NCI-H226 (cell line): ENCODE data around the gene UBASH3A.
"Not testable (repeated sequence)": the region's sequence is repeated elsewhere in the genome, so short reads cannot be mapped to it uniquely, and the experiment has no call there.

Experiments
- DNase-seq: peaks from one replicate; pipeline ENCODE4 v3.0.0-alpha.2; 2015

Gene UBASH3A

DNA sequence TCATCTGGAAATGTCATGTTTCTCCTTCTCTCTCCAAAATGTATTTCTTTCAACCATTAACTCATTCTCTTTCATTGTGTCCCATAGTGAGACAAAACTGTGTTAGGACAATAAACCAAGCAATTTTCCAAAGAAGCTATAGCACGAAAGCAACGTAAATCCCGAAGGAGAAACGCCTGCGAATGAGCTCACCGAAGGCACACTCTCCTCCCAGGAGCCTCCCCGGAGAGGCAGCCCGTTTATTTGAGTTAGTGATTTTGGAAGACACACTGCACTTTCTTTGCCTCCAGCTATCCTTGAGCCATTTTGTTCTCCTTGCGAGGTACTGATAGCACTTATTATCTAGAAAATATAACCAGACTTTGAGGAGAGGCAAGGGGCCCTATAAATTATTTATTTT, 51.1 kb downstream of the UBASH3A start:
- no peak for DNase-seq

DNA sequence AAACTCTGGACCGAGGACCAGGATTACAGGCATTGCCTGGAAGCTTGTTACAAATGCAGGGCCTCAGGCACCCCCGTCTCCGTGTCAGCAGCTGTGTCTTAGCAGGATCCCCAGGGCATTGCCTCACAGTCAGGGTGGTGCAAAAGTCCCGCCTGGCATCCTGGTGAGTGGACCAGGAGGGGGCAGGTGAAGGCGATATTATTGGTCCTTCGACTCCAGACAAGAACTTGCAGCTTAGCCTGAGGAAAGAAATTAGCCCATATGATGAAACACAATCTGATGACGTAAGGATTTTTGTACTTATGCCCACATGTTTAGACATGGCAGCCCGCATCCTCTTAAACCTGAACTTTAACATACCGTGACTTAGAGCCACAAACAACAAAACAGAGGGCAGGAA, 51.5 kb downstream of the UBASH3A start:
- no peak for DNase-seq

- DNase-seq = no peak
These were observed 52.2 kb downstream of the UBASH3A start for GRCh38 chr21:42455754-42456440.

GRCh38 chr21:42456457-42456856, 52.8 kb downstream of the UBASH3A start:
- DNase-seq = no peak

GRCh38 chr21:42459082-42459460, 55.4 kb downstream of the UBASH3A start:
- no peak for DNase-seq

GRCh38 chr21:42459546-42460215, 56.0 kb downstream of the UBASH3A start:
- DNase-seq = no peak

DNA sequence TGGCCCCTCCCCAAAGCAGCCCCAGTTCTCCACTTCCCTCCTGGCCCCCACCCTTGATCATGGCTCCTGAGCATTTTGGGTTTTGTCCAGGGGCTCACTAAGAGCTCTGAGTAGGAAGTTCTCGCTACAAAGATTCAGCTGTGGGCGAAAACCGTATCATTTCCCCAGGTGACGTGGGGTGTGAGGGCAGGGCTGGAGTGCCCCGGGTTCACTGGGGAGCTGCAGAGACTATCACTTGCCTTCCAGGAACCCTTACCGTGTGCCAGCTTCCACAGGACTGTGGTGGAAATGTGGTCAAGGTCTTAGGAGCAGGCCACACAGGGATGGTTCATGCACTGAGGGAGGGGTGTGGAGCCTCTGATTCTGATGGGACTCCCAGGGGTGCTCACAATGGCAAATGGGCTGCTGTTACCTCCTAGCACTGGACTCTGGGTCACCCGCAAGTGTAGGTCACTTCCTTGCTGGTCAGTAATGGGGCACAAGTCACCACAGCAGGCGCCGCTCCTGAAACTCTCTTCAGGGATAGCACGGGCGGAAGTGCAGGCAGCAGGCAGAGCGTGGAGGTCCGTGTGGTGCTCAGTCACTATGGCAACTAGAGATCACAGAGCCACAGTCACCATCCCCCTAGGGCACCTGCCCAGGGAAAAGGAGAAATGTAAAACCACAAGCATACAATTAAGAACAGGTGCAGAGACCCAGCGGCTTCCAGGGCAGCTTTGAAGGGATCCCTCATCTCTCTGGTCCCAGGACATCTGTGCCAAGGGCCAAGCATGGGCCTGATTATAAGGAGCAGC, 56.9 kb downstream of the UBASH3A start:
- DNase-seq = no peak

GRCh38 chr21:42461185-42461520, 57.5 kb downstream of the UBASH3A start:
- no peak for DNase-seq

DNA sequence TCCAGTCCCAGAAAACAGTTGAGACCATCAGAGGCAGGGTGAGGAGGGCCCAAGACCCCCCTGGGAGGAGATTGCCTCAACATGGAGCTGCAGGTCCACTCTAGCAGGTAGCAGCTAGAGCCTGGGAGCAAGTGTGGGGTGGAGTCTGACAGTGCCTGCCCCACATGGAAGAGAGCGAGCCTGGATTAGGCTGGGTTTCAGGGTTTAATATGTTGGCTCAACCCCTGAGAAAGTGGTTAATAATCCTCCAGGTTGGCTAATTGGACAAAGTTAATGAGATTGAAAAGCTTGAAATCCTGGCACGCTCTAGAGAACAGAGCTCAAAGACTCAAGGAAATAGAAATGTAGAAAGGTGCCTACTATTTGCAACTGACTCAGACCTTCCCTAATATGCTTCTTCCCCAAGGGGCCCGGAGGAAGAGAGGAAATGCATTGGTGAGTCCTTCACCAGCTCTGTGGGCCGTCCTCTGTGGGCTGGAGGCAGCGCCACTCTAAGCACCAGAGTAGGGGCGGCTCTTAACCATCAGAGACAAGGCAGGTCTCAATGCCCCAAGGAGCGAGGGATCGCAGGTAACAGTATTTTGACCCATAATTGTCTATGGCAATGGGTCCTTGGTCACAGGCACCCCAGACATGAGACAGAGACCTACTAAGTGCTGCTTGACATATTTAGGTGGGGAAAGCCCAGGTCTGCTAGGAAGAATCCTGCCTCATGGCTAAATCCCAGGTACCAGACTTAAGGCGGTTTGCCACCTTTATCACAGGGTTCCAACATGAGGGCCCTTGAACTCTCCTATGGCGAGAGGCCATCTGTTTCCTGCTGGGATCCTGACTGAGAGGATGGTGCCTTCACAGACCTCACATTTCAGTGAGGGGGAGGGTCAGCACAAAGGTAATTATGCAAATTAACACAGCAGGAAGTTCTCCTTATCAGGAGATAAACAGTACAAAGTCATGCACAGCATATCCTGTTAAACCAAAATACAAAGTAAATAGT, 58.5 kb downstream of the UBASH3A start:
- DNase-seq = no peak

- peak; percentile 51 for DNase-seq
These were observed 60.3 kb downstream of the UBASH3A start for GRCh38 chr21:42463861-42464515.

- DNase-seq = no peak
These were observed 61.5 kb downstream of the UBASH3A start for GRCh38 chr21:42465008-42465802.

GRCh38 chr21:42465803-42466127, 62.1 kb downstream of the UBASH3A start:
- DNase-seq = no peak

GRCh38 chr21:42466700-42467099, 63.0 kb downstream of the UBASH3A start:
- no peak for DNase-seq

- DNase-seq = no peak
These were observed 63.7 kb downstream of the UBASH3A start for GRCh38 chr21:42467140-42467983.

- no peak for DNase-seq
These were observed 64.9 kb downstream of the UBASH3A start for GRCh38 chr21:42468491-42469131.

- no peak for DNase-seq
These were observed 65.6 kb downstream of the UBASH3A start for GRCh38 chr21:42469272-42469671.

DNA sequence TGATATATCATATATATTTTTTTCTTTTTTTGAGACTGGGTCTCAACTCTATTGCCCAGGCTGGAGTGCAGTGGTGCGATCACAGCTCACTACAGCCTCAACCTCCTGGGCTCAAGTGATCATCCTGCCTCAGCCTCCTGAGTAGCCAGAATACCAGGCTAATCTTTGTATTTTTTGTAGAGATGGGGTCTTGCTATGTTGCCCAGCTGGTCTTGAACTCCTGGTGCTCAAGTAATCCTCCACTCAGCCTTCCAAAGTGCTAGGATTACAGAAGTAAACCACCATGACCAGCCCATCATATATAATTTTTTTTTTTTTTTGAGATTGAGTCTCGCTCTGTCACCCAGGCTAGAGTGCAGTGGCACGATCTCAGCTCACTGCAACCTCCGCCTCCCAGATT, 66.0 kb downstream of the UBASH3A start:
- not testable (repeated sequence) for DNase-seq

- DNase-seq = no peak
These were observed 67.5 kb downstream of the UBASH3A start for GRCh38 chr21:42471206-42471605.

DNA sequence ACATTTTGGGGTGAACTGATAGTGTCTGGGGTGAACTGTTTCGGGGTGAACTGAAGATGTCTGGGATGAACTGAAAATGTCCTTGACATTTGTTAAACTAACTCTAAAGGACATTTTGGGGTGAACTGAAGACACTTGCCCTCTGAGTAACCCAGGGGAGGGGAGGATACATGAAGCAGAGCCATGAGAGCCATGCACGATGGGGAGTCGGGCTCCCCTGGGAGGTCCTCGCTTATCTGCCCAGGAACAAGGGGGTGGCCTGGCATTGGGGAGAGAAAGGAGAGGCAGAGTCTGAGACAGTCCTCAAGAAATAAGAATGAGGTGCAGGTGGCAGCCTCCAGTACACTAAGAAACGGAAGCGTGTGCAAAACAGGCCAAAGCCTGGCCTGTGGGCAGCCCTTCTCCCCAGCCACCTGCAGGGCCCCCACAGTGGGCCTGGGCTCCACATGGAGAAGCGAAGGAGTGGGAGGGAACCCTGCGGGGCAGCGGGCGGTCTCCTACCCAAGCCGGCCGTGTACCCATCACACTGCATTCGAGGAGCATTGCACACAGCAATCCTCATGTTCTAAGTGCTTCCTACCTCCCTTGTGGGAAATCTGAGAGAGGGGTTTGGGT, 68.1 kb downstream of the UBASH3A start:
- no peak for DNase-seq

GRCh38 chr21:42472521-42472920, 68.8 kb downstream of the UBASH3A start:
- no peak for DNase-seq
